ENCODE measurements around the gene WDR75.

Gene WDR75

DNA sequence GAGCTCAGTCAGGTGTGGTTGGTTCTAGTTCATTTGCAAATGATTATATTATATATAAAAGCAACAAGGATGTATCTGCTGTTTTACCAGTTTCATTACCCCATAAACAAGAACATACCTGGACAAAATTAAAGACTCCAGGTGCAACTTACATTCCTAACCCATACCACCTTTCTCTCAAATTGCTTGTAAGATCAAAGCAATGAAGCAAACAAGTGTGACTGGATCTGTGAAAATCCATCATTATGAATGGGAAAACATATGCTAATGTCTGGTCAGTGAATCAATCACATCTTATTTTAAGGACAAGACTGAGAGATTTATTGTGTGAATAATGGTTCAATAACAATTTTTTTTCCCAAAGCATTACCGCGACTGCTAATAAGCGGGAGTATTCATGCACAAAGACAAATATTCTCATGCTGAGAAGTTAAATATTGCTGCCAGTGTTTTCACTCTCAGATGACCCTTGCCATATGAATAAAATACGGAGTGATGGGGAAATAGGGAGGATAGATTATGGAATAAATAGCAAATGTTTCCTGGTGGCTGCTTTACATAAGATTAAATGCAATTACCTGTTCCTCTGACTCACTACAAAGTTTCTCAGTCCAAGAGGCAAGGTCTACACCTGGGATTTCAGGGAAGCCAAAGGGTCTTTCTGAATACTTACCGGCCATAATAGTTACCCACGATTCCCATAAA is 59.3 kb downstream of the WDR75 start:
- no peak for DNase-seq (ENCODE audit: low read depth in 2 of 2)

DNA sequence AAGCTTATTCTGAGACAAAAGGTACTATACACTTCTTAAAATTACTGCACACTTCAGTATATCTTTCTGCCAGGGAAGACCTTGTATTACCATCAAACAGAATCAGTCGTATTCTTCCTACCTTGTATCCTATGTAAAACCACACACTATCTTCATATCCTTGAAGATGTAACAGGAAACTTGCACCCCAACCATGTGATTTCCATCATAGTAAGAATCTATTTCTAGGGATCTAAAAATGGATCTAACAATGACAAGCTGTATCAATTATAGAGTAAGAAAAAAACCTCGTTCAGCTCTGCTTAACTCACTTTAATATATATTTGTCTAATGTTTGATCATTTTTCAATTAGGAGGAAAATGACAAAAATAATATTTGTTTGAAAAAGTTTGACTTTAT is 60.2 kb downstream of the WDR75 start:
- DNase-seq (ENCODE audit: low read depth in 2 of 2): no peak

DNA sequence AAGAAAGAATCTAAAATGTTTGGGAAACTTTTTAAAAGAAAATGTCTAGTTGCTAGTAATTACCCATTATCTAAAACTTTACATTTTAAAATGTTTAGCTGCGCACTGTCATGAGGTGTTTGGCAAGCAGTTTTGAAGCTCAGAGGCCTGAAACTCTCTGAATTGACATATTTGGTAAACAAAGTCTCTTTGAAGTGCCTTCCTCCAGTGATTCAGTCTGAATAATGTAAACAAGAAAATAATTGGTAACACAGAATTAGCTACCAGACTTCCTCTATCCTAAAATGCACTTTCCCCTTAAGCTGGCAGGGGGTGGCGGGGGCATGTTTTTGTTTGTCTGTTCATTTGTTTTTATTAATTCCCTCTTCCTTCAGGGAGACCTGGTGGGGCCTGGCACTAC is 61.4 kb downstream of the WDR75 start:
- no peak for DNase-seq (ENCODE audit: low read depth in 2 of 2)

DNA sequence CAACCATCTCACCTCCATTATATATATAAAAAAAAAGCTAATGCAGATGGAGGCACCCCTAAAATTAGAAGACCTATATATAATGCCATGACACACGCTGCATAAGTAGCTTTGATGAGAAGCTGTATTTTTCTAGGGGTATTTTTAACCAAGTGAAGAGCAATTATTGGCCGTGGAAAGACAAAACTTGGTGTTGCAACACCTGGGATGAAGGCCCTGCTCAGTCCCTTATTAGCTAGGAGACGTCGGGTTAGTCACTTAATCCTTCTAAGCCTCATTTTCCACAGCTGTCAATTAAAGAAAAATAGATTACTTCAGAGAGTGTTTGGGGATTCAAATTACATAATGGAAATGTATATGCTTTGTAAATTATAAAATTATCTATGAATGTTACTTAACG is 63.0 kb downstream of the WDR75 start:
- no peak for DNase-seq (ENCODE audit: low read depth in 2 of 2)

DNA sequence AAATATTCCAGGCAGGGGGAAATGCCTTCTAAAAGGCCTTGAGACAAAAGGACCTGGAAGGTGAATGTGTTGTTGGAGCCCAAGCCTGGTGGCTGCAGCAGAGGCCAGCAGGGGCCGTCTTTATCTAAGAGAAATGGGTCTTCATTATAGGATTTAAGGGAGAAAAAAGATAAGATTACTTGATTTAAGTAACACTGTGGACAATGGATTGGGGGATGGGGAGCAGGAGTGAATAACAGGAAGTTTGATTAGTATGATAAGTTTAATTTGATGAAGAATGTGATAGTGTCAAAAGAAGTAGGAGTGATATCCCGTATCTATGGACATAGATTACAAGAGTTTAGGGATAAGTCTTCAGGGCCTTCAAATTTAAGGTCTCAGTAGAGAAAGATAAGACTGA is 64.2 kb downstream of the WDR75 start:
- DNase-seq (ENCODE audit: low read depth in 2 of 2): no peak

DNA sequence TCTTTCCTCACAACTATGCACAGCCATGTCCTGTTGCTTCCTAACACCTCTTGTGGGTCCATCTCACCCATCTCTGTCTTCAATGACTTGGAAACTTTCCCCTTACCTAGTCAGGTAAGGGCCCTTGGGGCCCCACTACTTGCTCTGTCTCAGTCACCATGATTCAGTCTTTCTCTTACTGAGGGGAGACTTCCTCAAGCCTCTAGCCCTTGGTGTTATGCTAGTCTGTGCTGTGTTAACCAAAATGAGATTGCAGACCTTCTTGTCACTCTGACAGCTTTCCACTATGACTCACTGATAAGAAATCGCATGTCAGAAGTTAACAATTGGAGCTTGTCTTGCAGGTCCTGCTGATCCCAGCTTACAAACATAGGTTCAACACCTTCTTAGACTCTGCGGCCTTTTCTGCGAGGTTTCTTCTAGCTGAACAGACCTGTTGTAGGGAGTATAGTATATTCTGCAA is 65.3 kb downstream of the WDR75 start:
- DNase-seq (ENCODE audit: low read depth in 2 of 2): peak in 1 of 2 donors; percentile 5

DNA sequence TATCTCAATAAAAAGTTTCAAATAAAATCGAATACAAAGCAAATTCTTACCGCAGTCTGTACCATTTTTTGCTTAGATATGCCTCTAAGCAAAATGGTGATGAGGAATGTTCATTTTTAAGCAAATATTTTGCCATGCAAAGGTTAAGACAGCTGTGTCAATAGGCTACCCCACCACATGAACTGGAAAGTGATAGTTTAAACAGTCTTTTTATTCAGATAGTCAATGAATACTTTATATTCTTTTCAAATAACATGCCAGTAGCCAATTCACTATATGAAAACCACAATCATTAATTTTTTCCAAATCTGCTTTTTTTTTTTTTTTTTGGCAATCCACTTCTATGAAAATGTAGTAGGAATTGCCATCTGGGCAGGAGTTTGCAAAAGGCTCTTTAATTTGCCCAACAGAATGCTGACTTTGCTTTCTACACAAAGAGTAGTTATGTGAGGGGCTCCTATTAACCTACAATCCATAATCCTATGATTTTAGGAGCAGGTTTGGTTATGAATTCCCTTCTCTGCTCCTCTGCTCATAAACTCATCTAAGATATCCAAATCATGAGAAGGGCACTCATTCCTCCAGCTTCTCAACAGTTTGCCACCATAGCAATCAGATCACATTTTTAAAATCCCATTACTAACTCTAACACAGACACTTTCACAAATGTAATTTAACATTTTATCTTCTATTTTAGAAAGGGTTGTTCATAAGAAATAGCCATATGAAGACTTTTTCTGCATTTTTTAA is 70.1 kb downstream of the WDR75 start:
- DNase-seq (ENCODE audit: low read depth in 2 of 2): no peak

DNA sequence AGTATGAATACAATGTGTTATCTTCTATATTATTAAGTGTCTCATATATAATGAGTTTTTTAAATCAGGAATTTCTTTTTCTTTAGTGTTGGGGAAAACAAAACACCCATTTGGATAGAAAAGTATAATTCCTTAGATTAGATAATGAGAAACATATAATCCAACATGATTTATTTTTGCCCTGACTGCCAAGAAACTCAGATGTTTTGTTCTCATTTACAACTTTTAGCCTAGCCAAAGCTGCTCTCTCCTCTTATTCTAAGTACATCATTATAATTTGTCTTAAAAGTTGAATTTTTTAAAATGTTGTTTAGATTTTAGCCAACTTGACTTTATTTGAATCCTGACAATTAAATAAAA is 70.7 kb downstream of the WDR75 start:
- no peak for DNase-seq (ENCODE audit: low read depth in 2 of 2)

DNA sequence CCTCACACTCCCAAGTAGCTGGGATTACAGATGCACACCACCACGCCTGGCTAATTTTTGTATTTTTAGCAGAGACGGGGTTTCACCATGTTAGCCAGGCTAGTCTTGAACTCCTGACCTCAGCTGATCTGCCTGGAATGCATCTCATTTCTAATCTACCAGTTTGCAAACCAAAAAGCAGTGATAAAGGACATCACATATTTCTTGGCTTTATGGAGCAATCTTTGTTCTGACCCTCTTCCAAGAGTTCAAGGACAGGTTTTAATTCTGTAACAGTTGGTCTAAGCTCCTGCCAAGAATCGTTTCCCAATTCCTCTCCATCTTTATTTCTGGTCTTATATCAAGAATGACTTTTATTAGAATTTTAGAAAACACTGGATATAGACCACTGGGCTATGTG is 71.6 kb downstream of the WDR75 start:
- no peak for DNase-seq (ENCODE audit: low read depth in 2 of 2)

DNA sequence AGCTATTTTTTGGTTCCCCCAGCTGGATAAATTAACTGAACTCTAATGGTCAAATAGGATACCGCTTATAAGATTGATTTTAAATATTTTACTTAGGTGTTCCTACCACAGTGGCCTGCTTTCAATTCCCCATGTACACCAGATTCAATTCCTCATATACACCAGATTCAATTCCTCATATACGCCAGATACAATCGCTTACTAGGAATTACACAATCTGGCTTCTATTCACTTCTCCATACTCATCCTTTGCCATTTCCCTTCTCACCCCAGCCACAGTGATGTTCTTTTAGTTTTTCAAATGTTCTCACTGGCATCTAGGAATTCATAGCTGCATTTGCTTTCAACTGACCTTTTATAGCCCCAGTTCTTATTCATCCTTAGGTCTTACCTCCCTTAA is 72.8 kb downstream of the WDR75 start:
- DNase-seq (ENCODE audit: low read depth in 2 of 2): no peak

DNA sequence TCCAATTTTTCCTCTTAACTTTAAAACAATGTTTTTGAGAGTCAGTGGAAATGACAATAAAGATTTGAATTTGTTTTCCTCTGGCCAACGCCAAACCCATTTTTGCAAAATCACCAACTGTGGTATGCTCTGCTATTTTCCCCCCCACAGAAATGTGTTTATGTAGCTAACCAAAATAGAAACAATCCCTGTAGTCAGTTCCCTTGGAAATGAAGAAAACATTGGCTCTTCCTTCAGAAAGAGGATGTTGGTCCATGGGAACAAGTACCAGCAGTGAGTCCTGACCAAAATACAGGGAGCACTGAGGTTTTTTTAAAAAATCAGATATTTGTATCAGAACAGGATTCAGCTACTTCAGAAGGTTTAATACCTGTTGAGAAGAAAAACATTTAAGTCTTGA is 74.0 kb downstream of the WDR75 start:
- no peak for DNase-seq (ENCODE audit: low read depth in 2 of 2)

DNA sequence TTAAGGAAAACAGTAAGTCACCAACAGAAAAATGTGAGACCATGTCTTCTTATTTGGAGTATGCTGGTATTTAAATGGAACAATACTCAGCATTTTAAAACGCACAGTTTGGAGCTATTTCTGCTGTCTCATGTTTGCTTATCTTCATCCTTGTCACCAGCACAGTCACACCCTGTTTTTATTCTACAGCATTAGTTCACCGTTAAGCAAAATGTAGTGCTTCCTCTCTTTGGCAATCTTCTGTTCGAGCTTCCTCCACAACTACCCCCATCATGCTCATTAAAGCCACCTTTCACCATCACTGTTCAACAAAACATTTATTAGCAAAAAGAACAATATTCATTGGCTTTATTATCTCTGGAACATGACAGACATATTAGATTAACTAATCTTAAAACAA is 75.3 kb downstream of the WDR75 start:
- DNase-seq (ENCODE audit: low read depth in 2 of 2): no peak

DNA sequence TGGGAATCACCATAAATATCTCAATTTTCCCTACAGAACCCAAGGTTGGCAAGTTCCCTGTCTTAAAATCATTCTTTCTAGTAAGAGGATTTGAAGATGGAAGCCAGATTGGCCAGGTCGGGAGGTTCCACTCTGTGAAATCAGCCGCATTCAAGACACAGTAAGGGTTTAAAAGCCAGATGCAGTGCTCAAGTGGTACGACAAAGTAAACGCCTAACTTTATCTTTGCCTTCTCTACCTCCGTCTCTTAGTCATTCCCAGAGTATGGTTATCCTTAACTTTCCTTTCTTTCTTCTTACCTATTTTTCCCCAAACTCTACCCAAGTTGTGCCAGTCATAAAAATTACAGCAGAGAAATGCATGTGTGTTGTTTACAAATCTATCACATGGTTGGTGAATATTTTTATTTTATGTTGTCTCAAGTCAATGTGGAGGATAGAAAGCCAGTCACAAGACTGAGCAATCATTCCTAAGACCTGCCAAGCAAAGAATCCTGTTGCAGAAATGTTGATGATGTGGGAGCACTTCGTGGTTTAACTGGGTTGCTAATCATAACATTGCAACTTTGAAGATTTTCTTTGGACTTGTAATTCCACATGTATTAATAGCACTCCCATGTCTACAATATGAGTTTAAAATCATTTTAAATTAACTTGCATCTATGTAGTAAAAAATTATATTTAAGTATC is 76.7 kb downstream of the WDR75 start:
- no peak for DNase-seq (ENCODE audit: low read depth in 2 of 2)

DNA sequence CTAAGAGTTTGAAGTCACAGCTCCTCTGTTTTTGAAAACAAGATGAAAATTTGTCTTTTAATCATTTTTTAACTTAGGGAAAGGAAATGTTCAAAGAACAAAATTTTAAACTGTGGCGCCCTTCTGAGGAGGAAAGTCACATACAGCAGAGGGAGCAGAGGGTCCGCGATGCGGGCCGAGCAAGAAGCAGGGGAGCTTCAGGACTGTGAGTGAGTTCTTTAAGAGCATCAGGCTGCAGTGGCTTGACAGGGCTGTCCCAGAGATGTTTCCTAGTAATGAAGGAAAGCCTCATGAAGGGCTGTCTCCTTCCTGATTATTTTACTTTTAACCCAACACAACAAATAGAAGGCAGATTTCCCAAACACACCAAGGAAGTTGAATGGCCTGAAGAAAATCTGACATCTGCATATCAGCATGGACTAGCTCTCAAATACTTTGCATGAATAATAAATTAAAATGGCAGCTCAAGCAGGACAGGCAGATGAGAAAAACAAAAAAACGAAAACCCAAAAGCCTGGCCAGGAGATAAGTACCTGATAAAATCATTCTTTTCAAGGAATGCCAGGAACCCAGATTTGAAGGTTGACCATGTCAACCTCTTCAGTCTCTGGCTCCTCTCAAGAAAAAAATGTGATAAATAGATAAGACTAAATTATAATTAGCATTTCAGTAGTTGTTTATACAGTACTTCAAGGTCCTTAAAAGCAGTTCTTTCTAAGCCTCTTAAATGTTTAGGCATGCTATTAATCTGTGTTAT is 78.5 kb downstream of the WDR75 start:
- no peak for DNase-seq (ENCODE audit: low read depth in 2 of 2)

DNA sequence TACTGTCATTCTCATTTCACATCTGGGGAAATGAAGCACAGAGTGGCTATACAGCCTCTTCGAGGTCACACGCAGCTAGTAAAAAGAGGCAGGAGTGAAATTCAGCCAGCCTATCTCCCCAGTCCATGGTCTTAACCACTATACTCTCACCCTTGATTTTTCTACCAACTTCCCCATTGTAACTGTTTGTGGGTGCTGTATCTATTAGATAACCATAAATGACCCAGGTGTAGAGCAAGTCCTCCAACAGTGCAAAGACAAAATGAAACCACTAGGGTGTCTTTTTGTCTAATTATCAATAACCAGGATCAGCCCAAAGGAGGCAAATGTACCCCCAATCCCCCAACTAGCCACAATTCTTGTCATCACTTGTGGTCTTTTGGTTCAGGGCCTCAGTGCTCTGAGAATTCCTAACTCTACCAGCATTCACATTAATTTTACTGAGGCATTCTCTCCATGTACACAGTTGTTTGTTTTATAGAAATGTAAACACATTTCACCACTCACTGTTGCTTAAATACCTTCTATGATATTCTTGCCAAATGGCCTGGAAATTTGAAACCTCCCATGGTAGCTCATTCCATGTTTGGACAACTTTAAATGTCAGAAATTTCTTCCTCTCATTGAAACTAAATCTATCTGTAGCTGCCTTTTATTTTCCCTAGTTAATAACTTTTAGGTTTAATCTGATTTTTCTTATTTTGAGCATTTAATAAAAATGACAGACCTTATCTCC is 80.6 kb downstream of the WDR75 start:
- no peak for DNase-seq (ENCODE audit: low read depth in 2 of 2)

DNA sequence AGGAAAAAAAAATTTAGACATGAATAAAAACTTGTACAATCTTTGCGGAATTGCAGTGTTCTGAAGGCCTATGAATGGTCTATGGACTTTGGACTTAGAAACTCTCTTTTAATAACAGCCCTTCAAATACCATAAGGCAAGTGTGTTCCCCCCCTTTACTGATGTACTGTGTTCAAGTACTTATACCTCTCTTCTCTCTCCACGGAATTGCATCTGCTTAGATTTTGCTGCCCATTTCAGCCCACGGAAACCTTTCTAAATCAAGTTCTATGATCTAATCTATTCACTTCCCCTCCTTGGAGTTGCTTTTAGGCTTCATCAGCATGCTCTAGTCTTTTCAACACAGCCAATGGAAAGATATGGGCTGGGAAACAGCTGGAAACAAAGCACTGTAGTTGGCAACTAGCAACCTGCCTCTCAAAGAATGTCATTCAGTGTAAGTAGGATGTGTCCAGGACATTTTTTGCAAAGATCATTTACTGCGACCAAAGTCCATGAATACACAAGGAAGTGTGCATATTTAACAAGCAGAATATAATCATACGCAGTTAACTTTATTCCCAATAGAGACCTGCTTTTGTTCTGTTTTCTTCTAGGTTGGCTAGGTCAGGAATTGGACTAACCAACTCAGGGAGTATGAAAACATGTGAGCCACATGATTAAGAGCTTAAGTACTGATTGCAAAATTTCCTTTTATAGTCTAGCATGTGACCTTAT is 81.3 kb downstream of the WDR75 start:
- DNase-seq (ENCODE audit: low read depth in 2 of 2): no peak

DNA sequence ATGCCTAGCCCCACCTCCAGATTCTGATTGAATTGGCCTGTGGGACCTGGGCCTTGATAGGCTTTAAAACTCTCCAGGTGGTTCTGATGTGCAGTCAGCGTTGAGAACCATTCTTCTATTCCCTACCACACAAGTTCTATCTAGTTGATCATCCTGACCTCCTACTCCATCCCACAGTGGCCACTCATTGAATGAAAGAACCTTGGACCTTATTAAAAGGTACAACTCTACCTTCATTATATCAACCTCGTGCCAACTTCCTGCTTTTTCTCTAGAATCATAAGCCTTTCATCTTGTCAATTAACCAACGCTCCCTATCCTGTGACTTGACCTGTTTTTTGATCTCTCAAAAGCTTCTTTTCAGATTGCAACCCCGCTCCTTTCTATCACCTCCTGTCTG is 83.5 kb downstream of the WDR75 start:
- DNase-seq (ENCODE audit: low read depth in 2 of 2): no peak
